Cardiac fibroblast (primary cell): ENCODE measurements around the gene SLC36A3.

Experiments used
- DNase-seq, 2 donors: peaks; one replicate each; pipeline versions ENCODE4 v3.0.0 to v3.0.0-alpha.2; 2010; ENCODE audit warnings: low read depth in 2 of 2
- H3K4me3 ChIP-seq, 2 donors: replicated peaks in 1 of 2; 1 replicate in 1 of 2; 2 replicates in 1 of 2; pipeline ENCODE4 v1.5.1; 2011; ENCODE audit warnings: low read depth in 2 of 2, low read length in 2 of 2, mild to moderate bottlenecking in 2 of 2, moderate library complexity in 1 of 2
- TF ChIP-seq, protein P1 (sequence below): IDR thresholded peaks from one replicate; pipeline ENCODE4 v1.5.1; 2011; ENCODE audit warnings: low read depth, mild to moderate bottlenecking, low read length, inconsistent platforms

SLC36A3 gene

GRCh38 chr5:151264113-151264512 lies 39.5 kb downstream of the SLC36A3 start:
- DNase-seq = peak; percentile 20 to 77

GRCh38 chr5:151262532-151262931 lies 41.0 kb downstream of the SLC36A3 start:
- no peak for DNase-seq
- TF ChIP-seq, protein P1, sequence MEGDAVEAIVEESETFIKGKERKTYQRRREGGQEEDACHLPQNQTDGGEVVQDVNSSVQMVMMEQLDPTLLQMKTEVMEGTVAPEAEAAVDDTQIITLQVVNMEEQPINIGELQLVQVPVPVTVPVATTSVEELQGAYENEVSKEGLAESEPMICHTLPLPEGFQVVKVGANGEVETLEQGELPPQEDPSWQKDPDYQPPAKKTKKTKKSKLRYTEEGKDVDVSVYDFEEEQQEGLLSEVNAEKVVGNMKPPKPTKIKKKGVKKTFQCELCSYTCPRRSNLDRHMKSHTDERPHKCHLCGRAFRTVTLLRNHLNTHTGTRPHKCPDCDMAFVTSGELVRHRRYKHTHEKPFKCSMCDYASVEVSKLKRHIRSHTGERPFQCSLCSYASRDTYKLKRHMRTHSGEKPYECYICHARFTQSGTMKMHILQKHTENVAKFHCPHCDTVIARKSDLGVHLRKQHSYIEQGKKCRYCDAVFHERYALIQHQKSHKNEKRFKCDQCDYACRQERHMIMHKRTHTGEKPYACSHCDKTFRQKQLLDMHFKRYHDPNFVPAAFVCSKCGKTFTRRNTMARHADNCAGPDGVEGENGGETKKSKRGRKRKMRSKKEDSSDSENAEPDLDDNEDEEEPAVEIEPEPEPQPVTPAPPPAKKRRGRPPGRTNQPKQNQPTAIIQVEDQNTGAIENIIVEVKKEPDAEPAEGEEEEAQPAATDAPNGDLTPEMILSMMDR = no peak
- H3K4me3 ChIP-seq = no peak overlapping the region

More at GRCh38 chr5:151264113-151264512, 39.5 kb downstream of the SLC36A3 start:
- TF ChIP-seq, protein P1 = peak; percentile 9
- no peak overlapping the region for H3K4me3 ChIP-seq

GRCh38 chr5:151259931-151260330 lies 43.6 kb downstream of the SLC36A3 start:
- DNase-seq = no peak
- TF ChIP-seq, protein P1 = no peak
- no peak overlapping the region for H3K4me3 ChIP-seq

DNA sequence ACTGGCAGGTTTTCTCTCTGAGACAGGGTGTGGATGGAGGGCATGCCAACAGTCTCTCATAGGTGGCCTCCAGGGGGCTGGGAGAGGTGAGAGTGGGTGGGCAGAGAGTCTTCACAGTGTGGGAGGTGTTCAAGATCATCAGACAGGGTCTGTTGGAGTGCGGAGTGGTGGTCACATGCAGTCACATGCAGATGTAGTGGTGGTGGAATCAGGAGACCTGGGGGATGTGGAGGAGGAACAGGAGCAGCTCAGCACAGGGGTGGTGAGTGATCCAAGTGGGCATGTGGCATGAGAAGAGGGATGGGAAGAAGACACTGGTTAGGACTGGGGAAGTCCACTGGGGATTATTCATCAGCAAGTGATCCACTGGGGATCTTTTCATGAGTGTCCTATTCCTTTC lies 44.8 kb downstream of the SLC36A3 start:
- no peak for DNase-seq
- TF ChIP-seq, protein P1 = no peak
- no peak overlapping the region for H3K4me3 ChIP-seq

- DNase-seq = no peak
- TF ChIP-seq, protein P1 = no peak
- H3K4me3 ChIP-seq = no peak overlapping the region
Observed at GRCh38 chr5:151258201-151258611, 45.4 kb downstream of the SLC36A3 start.

DNA sequence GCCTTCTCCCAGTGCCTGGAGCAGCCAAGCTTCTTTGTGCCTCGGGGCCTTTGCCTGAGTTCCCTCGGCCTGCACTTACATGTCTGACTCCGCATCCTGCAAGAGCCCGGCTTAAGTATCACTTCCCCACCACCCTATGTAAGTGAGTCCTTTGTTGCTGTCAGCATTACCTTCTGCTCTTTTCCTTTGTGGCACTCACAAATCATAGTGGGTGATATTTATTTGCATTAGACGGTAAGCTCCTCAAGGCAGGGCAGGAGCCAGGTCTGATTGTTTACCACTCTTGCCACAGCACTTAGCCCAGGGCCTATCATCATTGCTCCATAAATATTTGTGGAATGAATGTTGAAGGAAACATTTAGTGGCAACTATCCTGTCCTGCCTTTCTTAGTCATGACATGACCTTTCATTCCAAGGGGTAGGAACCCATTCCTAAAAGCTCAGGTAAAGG lies 45.8 kb downstream of the SLC36A3 start:
- no peak overlapping the region for H3K4me3 ChIP-seq
- TF ChIP-seq, protein P1 = no peak
- DNase-seq = peak in 1 of 2 donors; percentile 25
